NCI-H748 (cell line): ENCODE results near the gene FLOT1.
A peak's percentile ranks its signal among the peaks of the same experiment; 100 is the strongest.
"Not testable (repeated sequence)": the region's sequence is repeated elsewhere in the genome, so short reads cannot be mapped to it uniquely, and the experiment has no call there.

Experiments
- DNase-seq: peaks from one replicate; lab custom pipeline; 2025; ENCODE audit not compliant: unreplicated experiment; lab: John Stamatoyannopoulos, UW

FLOT1 gene

GRCh38 chr6:30723843-30724741 is 18.4 kb downstream of the FLOT1 start:
- DNase-seq: not testable (repeated sequence)

DNA sequence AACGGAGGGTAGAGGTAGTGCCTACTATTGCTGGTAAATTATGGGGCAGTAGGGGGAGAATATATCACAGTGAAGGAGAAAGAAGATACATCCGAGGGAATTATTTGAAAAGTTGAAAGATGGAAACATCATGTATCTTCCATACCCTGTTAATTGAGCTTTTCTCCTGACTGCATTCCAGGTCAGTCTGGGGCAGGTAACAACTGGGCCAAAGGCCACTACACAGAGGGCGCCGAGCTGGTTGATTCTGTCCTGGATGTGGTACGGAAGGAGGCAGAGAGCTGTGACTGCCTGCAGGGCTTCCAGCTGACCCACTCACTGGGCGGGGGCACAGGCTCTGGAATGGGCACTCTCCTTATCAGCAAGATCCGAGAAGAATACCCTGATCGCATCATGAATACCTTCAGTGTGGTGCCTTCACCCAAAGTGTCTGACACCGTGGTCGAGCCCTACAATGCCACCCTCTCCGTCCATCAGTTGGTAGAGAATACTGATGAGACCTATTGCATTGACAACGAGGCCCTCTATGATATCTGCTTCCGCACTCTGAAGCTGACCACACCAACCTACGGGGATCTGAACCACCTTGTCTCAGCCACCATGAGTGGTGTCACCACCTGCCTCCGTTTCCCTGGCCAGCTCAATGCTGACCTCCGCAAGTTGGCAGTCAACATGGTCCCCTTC is 19.2 kb downstream of the FLOT1 start:
- DNase-seq: not testable (repeated sequence)

- DNase-seq: peak; percentile 84
Observed at GRCh38 chr6:30722280-30723112, 20.0 kb downstream of the FLOT1 start.

GRCh38 chr6:30722025-30722279 is 20.5 kb downstream of the FLOT1 start:
- DNase-seq: not testable (repeated sequence)

- DNase-seq: peak; percentile 95
Observed at GRCh38 chr6:30721198-30722024, 21.1 kb downstream of the FLOT1 start.

DNA sequence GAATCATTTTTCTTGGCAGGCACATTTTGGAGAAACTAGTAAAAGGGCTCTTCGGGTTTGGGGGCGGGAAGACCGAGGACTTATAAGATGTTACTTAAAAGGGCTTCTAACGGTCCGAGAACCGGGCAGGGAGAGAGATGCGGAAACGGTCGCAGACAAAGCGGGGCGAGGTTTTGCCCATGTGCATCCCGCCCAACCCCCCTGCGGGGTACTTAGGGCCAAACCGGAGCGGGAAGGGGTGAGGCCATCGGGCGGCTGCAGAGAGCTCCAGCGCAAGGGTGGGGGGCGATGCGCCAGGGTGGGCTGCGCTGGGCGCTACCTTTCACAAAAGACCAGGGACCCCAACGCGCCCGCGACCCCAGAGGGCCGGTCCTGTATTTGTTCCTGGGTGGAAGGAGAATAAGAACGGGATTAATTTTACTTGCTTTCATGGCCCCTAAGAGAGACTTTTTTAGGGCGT is 21.7 kb downstream of the FLOT1 start:
- peak; percentile 93 for DNase-seq

DNA sequence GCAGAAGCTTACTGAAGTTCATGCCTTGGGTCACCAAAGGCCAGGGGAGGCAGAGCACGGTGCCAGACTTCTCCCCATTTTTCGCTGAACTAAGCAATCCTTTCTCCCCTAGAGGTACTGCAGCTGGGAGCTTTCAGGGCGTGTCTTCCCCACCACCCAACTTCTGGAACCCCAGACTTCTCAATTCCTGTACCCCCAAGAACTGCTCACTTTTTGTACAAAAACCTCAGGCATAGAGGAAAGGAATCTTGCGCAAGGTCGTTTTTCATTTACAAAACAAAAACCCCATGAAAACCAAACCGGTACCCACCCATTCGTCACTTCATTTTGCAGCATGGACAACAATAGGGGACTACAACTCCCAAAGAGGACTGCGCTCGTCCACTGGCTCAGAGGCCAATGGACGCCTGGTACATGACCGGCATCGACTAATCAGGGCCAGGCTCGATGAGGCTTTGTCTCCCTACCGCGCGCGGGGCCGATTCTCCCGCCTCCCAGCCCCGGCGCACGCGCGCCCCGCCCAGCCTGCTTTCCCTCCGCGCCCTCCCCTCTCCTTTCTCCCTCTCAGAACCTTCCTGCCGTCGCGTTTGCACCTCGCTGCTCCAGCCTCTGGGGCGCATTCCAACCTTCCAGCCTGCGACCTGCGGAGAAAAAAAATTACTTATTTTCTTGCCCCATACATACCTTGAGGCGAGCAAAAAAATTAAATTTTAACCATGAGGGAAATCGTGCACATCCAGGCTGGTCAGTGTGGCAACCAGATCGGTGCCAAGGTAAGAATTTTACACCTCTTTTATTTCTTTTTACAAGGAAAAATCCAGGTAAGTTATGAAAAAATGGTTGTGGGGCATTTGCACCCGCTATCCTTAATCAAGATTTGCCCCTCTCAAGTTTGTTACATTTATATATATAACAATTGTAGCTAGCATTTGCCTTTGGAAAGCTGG is 22.4 kb downstream of the FLOT1 start, which contains the start of gene TUBB:
Gene TUBB (plus strand): TSS at position 562 of the 947 bp plus-strand sequence. CDS start 155 bp downstream, at position 717.
- peak; percentile 100 for DNase-seq

GRCh38 chr6:30719356-30719755 is 23.1 kb downstream of the FLOT1 start:
- peak; percentile 55 for DNase-seq

GRCh38 chr6:30717845-30718720 is 24.4 kb downstream of the FLOT1 start:
- DNase-seq: not testable (repeated sequence)

DNA sequence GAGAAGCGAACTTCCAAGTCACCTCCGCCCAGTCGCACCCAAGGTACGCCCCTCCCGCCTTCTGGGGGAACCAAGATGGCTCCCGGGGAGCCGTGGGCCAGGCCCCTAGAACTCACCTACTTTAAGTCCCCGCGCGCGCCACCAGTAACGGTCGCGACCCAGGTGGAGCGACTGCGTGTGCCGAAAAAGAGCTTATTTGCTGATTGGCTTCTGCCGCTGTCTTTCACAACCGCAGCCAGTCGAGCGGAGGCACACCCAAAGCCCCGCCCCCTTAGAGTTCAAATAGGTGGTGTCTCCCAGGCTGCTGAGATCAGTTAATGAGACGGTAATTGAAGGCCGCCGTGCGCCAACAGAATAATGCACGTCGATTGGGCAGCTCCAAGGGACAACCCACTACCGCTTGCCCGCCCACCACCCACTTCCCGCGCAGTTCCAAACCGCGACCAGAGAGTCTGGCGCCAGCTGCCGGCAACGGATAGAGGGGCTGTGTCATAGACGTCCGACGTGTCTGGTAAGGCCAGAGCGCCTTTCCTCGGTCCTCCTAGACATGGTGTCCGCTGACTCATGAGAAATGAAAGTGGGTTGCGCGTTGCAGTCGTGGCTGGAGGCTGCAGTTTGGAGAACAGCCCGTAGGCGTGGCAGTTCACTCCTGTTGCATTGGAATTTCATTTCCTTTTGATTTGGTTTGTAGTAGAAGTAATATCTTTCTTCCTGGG is 25.2 kb downstream of the FLOT1 start, which contains the start of gene MDC1:
Gene MDC1 (minus strand): TSS at position 153 of the 716 bp plus-strand sequence. CDS start 2,106 bp downstream, outside the sequence.
- peak; percentile 100 for DNase-seq

DNA sequence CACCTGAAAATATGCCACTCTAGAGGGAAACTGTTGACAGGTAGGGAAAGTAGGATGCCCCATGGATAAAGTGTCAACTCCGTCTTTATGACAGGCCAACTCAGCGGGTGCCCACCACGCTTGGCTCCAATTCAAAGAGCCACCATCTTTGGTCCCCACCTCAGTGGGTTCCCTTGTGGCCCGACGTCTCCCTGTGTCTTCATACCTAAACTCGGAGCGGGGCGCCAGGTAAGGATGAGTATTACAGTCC is 25.7 kb downstream of the FLOT1 start:
- no peak for DNase-seq

- no peak for DNase-seq
Observed at GRCh38 chr6:30714263-30714662, 28.2 kb downstream of the FLOT1 start.

- DNase-seq: no peak
Observed at GRCh38 chr6:30712441-30712945, 30.0 kb downstream of the FLOT1 start.

DNA sequence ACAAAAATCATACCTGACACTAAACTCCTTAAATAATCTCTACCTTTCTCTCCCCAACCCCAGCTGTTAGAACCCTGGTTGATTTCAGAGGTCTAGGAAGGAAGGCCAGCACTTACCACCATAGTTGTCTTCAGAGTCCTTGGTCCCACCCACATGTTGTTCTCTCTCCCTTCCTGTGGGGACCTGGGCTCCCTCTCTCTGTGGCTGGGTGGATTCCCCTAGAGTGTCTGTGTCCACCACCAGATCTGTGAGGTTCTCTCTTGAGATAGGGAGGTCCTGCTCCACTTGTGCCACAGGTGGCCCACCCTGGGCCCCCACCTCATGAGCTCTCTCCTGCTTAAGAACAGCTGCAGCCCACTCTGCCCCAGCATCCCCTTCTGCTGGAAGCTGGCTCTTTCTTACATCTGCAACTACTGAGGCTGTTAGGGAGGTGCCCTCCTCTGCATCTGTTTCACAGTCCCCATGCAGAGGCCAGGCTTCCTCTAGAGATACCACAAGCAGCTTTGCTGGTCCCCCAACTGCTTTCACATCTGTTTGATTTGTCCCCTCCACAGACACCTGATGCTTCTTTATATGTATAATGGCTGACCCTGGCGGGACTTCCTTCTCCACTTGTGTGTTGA is 30.6 kb downstream of the FLOT1 start:
- DNase-seq: no peak

GRCh38 chr6:30709101-30709868 is 33.2 kb downstream of the FLOT1 start:
- no peak for DNase-seq

- peak; percentile 69 for DNase-seq
Observed at GRCh38 chr6:30707281-30707850, 35.1 kb downstream of the FLOT1 start.
